Peyer's patch (tissue), 4 donors: ENCODE results near the gene ADORA2A.

Experiments used
- POLR2A ChIP-seq, 2 donors: fragments of 450-650 bp; IDR thresholded peaks; one replicate each; pipeline ENCODE4 v1.5.1; 2017; ENCODE audit warnings: antibody characterized with exemption in 2 of 2, mild to moderate bottlenecking in 2 of 2, moderate library complexity in 2 of 2
- TF ChIP-seq, protein P1 (sequence below), 6 experiments: fragments of 450-650 bp in 4 of 6; fragments of 200-600 bp in 2 of 6; sonication (generic) in 1 of 6; IDR thresholded peaks; one replicate each; pipeline ENCODE4 v1.5.1; 2017 to 2019; ENCODE audit warnings: antibody characterized with exemption in 6 of 6, mild to moderate bottlenecking in 3 of 6, moderate library complexity in 1 of 6

DNA sequence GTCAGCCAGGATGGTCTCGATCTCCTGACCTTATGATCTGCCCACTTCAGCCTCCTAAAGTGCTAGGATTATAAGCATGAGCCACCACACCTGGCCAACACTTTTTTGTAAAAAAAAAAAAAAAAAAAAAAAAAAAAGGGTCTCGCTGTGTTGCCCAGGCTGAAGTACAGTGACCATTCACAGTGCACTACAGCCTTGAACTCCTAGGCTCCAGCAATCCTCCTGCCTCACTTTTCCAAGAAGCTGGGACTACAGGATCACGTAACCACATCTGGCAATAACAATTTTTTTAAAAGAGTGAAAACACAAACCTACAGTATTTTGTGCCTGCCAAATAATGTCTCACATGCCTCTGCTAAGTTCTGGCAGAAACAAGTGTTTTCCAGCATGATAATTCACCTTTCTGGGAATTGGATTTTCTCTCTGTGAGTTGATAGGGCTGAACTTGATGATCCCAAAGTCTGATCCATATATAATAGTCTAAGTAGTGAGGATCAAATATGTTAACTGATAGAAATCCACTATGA lies 30.6 kb downstream of the ADORA2A start:
- no peak for TF ChIP-seq POLR2A (IDR thresholded peaks at IDR 0.05)
- TF ChIP-seq, protein P1, sequence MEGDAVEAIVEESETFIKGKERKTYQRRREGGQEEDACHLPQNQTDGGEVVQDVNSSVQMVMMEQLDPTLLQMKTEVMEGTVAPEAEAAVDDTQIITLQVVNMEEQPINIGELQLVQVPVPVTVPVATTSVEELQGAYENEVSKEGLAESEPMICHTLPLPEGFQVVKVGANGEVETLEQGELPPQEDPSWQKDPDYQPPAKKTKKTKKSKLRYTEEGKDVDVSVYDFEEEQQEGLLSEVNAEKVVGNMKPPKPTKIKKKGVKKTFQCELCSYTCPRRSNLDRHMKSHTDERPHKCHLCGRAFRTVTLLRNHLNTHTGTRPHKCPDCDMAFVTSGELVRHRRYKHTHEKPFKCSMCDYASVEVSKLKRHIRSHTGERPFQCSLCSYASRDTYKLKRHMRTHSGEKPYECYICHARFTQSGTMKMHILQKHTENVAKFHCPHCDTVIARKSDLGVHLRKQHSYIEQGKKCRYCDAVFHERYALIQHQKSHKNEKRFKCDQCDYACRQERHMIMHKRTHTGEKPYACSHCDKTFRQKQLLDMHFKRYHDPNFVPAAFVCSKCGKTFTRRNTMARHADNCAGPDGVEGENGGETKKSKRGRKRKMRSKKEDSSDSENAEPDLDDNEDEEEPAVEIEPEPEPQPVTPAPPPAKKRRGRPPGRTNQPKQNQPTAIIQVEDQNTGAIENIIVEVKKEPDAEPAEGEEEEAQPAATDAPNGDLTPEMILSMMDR (IDR thresholded peaks at IDR 0.05): no peak
